NB4 (cell line): ENCODE results near the gene NRIP1.

Experiments used
- DNase-seq: peaks from one replicate; pipeline ENCODE4 v3.0.0; 2010; ENCODE audit warnings: low read depth
- H3K4me3 ChIP-seq: one replicate; pipeline ENCODE4 v1.5.1; 2011; ENCODE audit warnings: mild to moderate bottlenecking, low read depth, low read length, moderate library complexity
- CTCF ChIP-seq: IDR thresholded peaks from one replicate; pipeline ENCODE4 v1.5.1; 2012; ENCODE audit warnings: low read depth, low read length
- MYC ChIP-seq: IDR thresholded peaks from 2 replicates; pipeline ENCODE4 v1.6.1; 2011; ENCODE audit warnings: low read depth, low read length
- POLR2A ChIP-seq: IDR thresholded peaks from 2 replicates; pipeline ENCODE4 v1.6.1; 2011; ENCODE audit warnings: mild to moderate bottlenecking; ENCODE audit not compliant: insufficient read length; ENCODE audit errors: extremely low read depth
- TF ChIP-seq, protein P1 (sequence below): IDR thresholded peaks from 2 replicates; pipeline ENCODE4 v1.6.1; 2011; ENCODE audit warnings: low read depth, low read length

Gene NRIP1

GRCh38 chr21:15004721-15005370 lies 60.0 kb downstream of the NRIP1 start:
- TF ChIP-seq CTCF (no peak), POLR2A (no peak), MYC (no peak)
- TF ChIP-seq, protein P1, sequence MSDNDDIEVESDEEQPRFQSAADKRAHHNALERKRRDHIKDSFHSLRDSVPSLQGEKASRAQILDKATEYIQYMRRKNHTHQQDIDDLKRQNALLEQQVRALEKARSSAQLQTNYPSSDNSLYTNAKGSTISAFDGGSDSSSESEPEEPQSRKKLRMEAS = no peak
- H3K4me3 ChIP-seq = no peak overlapping the region
- DNase-seq = no peak

- H3K4me3 ChIP-seq = no peak overlapping the region
- DNase-seq = no peak
- TF ChIP-seq, protein P1 = no peak
- TF ChIP-seq POLR2A (no peak), CTCF (no peak), MYC (no peak)
Measured at GRCh38 chr21:15003463-15004135, 61.2 kb downstream of the NRIP1 start.

DNA sequence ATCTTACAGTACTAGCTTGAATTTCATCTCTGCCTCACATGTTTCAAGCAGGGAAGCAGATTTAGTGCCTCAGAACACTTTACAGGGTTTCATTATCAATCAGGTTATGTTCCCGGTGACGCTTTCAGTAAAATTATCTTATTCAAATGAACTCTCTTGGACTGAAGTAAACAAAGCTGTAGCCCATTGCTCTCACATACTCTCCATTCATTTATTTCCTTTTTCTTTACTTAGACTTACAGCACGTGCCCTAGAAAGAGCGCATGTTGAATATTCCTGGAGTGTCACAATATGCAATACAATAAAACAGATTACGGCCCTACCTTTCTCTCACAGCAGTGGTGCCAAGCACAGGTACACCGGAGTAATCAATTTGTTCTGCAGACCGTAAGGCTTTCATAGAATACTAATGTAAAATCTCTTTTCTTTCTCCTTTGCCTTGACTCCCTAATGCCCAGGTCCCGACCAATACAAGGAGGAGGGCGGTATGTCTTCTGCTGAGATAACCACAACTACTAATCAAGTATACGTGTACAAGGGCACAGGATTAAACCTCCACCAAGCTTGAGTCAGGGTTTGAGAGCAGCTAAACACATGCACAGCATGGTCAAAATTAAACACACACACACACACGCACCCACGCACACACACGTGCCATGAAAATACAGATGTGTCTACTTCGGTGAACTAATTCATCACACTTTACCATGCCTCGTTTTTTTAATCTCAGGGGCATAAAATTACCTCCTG lies 62.8 kb downstream of the NRIP1 start:
- no peak for DNase-seq
- no peak overlapping the region for H3K4me3 ChIP-seq
- TF ChIP-seq, protein P1 = no peak
- no peak for TF ChIP-seq CTCF
- no peak for TF ChIP-seq MYC
- TF ChIP-seq POLR2A = no peak

GRCh38 chr21:15001113-15001512 lies 63.7 kb downstream of the NRIP1 start:
- H3K4me3 ChIP-seq = no peak overlapping the region
- no peak for TF ChIP-seq CTCF
- TF ChIP-seq MYC = no peak
- no peak for TF ChIP-seq POLR2A
- TF ChIP-seq, protein P1 = no peak
- DNase-seq = no peak

- TF ChIP-seq POLR2A = no peak
- no peak for TF ChIP-seq CTCF
- TF ChIP-seq, protein P1 = no peak
- no peak for TF ChIP-seq MYC
- H3K4me3 ChIP-seq = no peak overlapping the region
- no peak for DNase-seq
Measured at GRCh38 chr21:15000081-15000480, 64.7 kb downstream of the NRIP1 start.
